ENCODE results near the gene IGF1R. TPM values are rescaled to one million over a fixed set of nuclear protein-coding genes. Genes with fewer than 3 reads are reported as not detected.

Gene IGF1R
- total RNA-seq, 1 donor from 2014 or later, result 31.4 TPM

GRCh38 chr15:98646546-98647025 is 1.8 kb upstream of the IGF1R start:
- no peak for ATAC-seq (ENCODE audit: poor library complexity)

GRCh38 chr15:98647026-98647773 is 1.1 kb upstream of the IGF1R start:
- DNase-seq (peak; percentile 81), ATAC-seq (ENCODE audit: poor library complexity) (peak; percentile 66)
- intact Hi-C loops (cut with DNase I), result loop anchor here (5.0 to 10.0 kb wide), 2 partner anchors 220 to 408 kb away; no protein-coding TSS in a partner anchor

More at GRCh38 chr15:98646546-98647025, 1.8 kb upstream of the IGF1R start:
- no peak for DNase-seq
- intact Hi-C loops (cut with DNase I), result loop anchor here (5.0 to 10.0 kb wide), 2 partner anchors 221 to 408 kb away; no protein-coding TSS in a partner anchor

GRCh38 chr15:98648654-98649471 is 524 bp downstream of the IGF1R start:
- intact Hi-C loops (cut with DNase I), result loop anchor here (5.0 to 10.0 kb wide), 2 partner anchors 218 to 406 kb away; no protein-coding TSS in a partner anchor
- peak; percentile 77 for DNase-seq
- ATAC-seq (ENCODE audit: poor library complexity), result peak; percentile 0

- DNase-seq, result peak; percentile 73
- peak; percentile 22 for ATAC-seq (ENCODE audit: poor library complexity)
- intact Hi-C loops (cut with DNase I), result loop anchor here (5.0 to 10.0 kb wide), 3 partner anchors 128 to 405 kb away; no protein-coding TSS in a partner anchor
Observed at GRCh38 chr15:98649472-98650416, 1.4 kb downstream of the IGF1R start.

- DNase-seq (peak; percentile 67), ATAC-seq (ENCODE audit: poor library complexity) (peak; percentile 8)
- intact Hi-C loops (cut with DNase I), result loop anchor here (5.0 kb wide), 1 partner anchor 127 kb away; no protein-coding TSS in a partner anchor
Observed at GRCh38 chr15:98650417-98651035, 2.2 kb downstream of the IGF1R start.

GRCh38 chr15:98651036-98651481 is 2.7 kb downstream of the IGF1R start:
- intact Hi-C loops (cut with DNase I), result loop anchor here (5.0 kb wide), 1 partner anchor 126 kb away; no protein-coding TSS in a partner anchor
- ATAC-seq (ENCODE audit: poor library complexity) (no peak), DNase-seq (no peak)

GRCh38 chr15:98651581-98652220 is 3.4 kb downstream of the IGF1R start:
- no peak for DNase-seq
- ATAC-seq (ENCODE audit: poor library complexity), result no peak
- intact Hi-C loops (cut with DNase I), result loop anchor here (5.0 kb wide), 1 partner anchor 126 kb away; no protein-coding TSS in a partner anchor

- ATAC-seq (ENCODE audit: poor library complexity) (no peak), DNase-seq (no peak)
- intact Hi-C loops (cut with DNase I), result loop anchor here (5.0 kb wide), 1 partner anchor 124 kb away; no protein-coding TSS in a partner anchor
Observed at GRCh38 chr15:98653686-98654085, 5.3 kb downstream of the IGF1R start.

GRCh38 chr15:98654790-98655360 is 6.5 kb downstream of the IGF1R start:
- ATAC-seq (ENCODE audit: poor library complexity) (no peak), DNase-seq (no peak)
- intact Hi-C loops (cut with DNase I), result loop anchor here (5.0 kb wide), 1 partner anchor 122 kb away; no protein-coding TSS in a partner anchor

GRCh38 chr15:98655732-98656131 is 7.4 kb downstream of the IGF1R start:
- DNase-seq, result no peak
- intact Hi-C loops (cut with DNase I), result no loop called here
- ATAC-seq (ENCODE audit: poor library complexity), result no peak

- intact Hi-C loops (cut with DNase I), result no loop called here
- ATAC-seq (ENCODE audit: poor library complexity) (no peak), DNase-seq (no peak)
Observed at GRCh38 chr15:98657721-98658120, 9.4 kb downstream of the IGF1R start.

GRCh38 chr15:98658831-98659699 is 10.7 kb downstream of the IGF1R start:
- intact Hi-C loops (cut with DNase I), result no loop called here

GRCh38 chr15:98660055-98660454 is 11.7 kb downstream of the IGF1R start:
- no peak for DNase-seq
- intact Hi-C loops (cut with DNase I), result no loop called here
- ATAC-seq (ENCODE audit: poor library complexity), result no peak

More at GRCh38 chr15:98658831-98659699, 10.7 kb downstream of the IGF1R start:
- DNase-seq (no peak), ATAC-seq (ENCODE audit: poor library complexity) (peak; percentile 82)

GRCh38 chr15:98663045-98663444 is 14.7 kb downstream of the IGF1R start:
- no peak for ATAC-seq (ENCODE audit: poor library complexity)
- no peak for DNase-seq
- intact Hi-C loops (cut with DNase I), result no loop called here

- intact Hi-C loops (cut with DNase I), result no loop called here
- peak; percentile 21 for ATAC-seq (ENCODE audit: poor library complexity)
Observed at GRCh38 chr15:98663606-98664005, 15.3 kb downstream of the IGF1R start.

GRCh38 chr15:98666441-98666840 is 18.1 kb downstream of the IGF1R start:
- intact Hi-C loops (cut with DNase I), result no loop called here
- ATAC-seq (ENCODE audit: poor library complexity) (no peak), DNase-seq (no peak)

More at GRCh38 chr15:98663606-98664005, 15.3 kb downstream of the IGF1R start:
- DNase-seq, result no peak
